Measurements from ENCODE around the gene SERINC5.

- no peak for TF ChIP-seq EZH2 (optimal IDR thresholded peaks at IDR 0.05; ENCODE audit: low read depth, low read length)
- TF ChIP-seq, protein P1, sequence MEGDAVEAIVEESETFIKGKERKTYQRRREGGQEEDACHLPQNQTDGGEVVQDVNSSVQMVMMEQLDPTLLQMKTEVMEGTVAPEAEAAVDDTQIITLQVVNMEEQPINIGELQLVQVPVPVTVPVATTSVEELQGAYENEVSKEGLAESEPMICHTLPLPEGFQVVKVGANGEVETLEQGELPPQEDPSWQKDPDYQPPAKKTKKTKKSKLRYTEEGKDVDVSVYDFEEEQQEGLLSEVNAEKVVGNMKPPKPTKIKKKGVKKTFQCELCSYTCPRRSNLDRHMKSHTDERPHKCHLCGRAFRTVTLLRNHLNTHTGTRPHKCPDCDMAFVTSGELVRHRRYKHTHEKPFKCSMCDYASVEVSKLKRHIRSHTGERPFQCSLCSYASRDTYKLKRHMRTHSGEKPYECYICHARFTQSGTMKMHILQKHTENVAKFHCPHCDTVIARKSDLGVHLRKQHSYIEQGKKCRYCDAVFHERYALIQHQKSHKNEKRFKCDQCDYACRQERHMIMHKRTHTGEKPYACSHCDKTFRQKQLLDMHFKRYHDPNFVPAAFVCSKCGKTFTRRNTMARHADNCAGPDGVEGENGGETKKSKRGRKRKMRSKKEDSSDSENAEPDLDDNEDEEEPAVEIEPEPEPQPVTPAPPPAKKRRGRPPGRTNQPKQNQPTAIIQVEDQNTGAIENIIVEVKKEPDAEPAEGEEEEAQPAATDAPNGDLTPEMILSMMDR (IDR thresholded peaks at IDR 0.05; ENCODE audit: low read length): no peak
Observed at GRCh38 chr5:80210014-80210413, 45.8 kb downstream of the SERINC5 start.

Measured in MM.1S (cell line).